ENCODE results near the gene HSD17B2.

DNA sequence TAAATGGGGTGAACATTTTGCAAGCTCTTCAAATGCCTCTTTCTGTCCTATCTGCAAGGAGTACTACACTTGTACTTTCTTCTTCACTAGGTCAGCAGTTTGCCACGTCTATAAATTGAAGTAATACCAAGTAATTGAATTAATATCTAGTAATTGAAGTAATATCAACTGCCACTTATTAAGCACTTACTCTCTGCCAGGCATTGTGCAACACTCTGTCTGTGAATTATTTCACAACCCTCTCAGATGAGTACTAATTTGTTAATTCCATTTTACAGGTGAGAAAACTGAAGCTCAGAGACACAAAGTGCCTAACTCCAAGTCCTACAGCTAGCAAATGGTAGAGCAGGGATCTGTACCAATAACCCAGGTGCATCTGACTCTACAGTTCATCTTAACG lies 27.9 kb upstream of the HSD17B2 start:
- TF ChIP-seq ARNT (IDR thresholded peaks at IDR 0.05) (no peak), CTBP1 (IDR thresholded peaks at IDR 0.05; ENCODE audit: borderline replicate concordance) (no peak), LEF1 (IDR thresholded peaks at IDR 0.05; ENCODE audit: borderline replicate concordance) (no peak), FOXM1 (IDR thresholded peaks at IDR 0.05; ENCODE audit: borderline replicate concordance) (no peak), SUZ12 (IDR thresholded peaks at IDR 0.05) (no peak), SP1 (IDR thresholded peaks at IDR 0.05) (no peak), TARDBP (IDR thresholded peaks at IDR 0.05) (no peak), BHLHE40 (IDR thresholded peaks at IDR 0.05; ENCODE audit: borderline replicate concordance) (no peak), ZNF384 (IDR thresholded peaks at IDR 0.05) (no peak)
